ENCODE results near the gene PAEP. TPM values are rescaled to one million over a fixed set of nuclear protein-coding genes. Genes with fewer than 3 reads are reported as not detected.

Gene PAEP
- total and polyA plus RNA-seq, 7 donors: not detected

DNA sequence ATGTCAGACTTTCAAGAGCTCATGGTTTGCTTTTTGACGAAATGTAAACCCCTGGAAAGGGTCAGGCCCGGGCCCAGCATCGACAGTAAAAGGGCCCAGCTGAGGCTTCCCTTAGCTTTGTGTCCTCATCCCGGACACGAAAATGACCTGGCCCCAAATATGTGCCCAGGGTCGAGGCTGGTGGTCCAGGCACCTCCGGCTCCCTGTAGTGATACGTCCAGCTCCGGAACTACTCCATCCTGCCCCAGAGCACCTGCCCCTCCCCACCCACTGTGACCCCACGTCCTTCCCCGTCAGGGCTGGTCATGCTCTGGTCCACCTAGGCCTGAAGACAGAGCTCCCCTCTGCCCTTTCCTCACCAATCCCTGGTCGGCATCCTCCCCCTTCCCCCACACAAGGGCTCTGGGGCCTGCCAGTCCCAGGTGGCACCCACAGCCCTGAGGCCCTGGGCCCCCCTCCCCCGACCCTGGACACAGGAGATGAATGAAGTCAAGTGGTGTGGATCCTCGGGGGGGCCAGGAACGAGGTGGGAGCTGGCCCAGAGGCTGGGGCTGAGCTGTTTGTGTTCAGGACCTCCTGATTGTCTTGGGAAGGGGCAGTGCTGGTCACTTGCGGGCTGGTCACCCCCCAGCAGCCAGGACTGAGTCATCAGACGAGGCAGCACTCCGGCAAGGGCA, 9.4 kb upstream of the PAEP start:
- TF ChIP-seq POLR2A (IDR thresholded peaks at IDR 0.05): no peak
- no peak overlapping the region for H3K4me3 ChIP-seq
- intact Hi-C loops (cut with DNase I): no loop called here
- no peaks in the 10 kb centered on the region for H3K4me1 ChIP-seq
- WGBS, 2 donors: 71 to 79% methylated on average over 18 of the region's 18 CpGs
- no peaks in the 10 kb centered on the region for H3K36me3 ChIP-seq
- no peak overlapping the region for H3K27ac ChIP-seq
- H3K9me3 ChIP-seq: no peaks in the 10 kb centered on the region
- H3K27me3 ChIP-seq: no peaks in the 10 kb centered on the region
- DNase-seq: no peak

DNA sequence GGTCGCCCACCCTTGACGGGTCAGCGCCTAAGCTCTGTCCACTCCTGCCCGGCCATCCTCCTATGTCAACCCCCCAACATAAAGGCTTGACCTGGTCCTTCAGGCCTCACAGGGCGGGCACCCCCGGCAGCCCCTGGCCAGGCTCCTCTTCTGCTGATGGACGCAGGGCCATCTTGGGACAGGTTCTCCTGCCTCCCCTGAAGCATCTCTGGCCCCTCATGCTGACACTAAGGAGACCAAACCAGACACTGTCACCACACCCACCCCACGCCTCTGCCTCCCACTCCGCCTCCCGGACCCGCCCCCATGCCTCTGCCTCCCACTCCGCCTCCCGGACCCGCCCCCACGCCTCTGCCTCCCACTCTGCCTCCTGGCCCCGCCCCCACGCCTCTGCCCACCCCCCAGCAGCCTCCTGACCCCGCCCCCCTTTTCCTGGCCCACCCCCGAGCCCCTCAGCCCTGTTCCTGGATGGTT, 8.8 kb upstream of the PAEP start:
- no peaks in the 10 kb centered on the region for H3K4me1 ChIP-seq
- no peaks in the 10 kb centered on the region for H3K9me3 ChIP-seq
- WGBS, 2 donors: 71 to 86% methylated on average over 19 of the region's 19 CpGs
- intact Hi-C loops (cut with DNase I): no loop called here
- TF ChIP-seq EP300 (IDR thresholded peaks at IDR 0.05) (no peak), POLR2A (IDR thresholded peaks at IDR 0.05) (no peak), POLR2AphosphoS5 (IDR thresholded peaks at IDR 0.05) (no peak)
- TF ChIP-seq, protein P1, sequence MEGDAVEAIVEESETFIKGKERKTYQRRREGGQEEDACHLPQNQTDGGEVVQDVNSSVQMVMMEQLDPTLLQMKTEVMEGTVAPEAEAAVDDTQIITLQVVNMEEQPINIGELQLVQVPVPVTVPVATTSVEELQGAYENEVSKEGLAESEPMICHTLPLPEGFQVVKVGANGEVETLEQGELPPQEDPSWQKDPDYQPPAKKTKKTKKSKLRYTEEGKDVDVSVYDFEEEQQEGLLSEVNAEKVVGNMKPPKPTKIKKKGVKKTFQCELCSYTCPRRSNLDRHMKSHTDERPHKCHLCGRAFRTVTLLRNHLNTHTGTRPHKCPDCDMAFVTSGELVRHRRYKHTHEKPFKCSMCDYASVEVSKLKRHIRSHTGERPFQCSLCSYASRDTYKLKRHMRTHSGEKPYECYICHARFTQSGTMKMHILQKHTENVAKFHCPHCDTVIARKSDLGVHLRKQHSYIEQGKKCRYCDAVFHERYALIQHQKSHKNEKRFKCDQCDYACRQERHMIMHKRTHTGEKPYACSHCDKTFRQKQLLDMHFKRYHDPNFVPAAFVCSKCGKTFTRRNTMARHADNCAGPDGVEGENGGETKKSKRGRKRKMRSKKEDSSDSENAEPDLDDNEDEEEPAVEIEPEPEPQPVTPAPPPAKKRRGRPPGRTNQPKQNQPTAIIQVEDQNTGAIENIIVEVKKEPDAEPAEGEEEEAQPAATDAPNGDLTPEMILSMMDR (IDR thresholded peaks at IDR 0.05): no peak
- no peak overlapping the region for H3K27ac ChIP-seq
- DNase-seq: no peak
- no peaks in the 10 kb centered on the region for H3K27me3 ChIP-seq
- H3K36me3 ChIP-seq: no peaks in the 10 kb centered on the region
- H3K4me3 ChIP-seq: no peak overlapping the region

DNA sequence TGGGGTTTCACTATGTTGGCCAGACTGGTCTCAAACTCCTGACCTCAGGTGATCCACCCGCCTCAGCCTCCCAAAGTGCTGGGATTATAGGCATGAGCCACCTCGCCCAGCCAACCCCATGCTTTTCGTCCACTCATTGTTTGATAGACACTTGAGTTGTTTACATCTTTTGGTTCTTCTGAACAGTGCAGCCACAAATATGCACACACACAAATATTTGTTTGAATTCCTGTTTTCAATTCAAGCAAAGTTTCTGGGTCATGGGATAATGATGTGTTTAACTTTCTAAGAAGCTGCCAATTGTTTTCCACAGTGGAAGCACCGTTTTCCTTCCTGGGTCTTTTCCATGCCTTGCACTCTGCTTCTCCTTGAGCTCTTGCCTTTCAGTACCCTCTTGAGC, 6.8 kb upstream of the PAEP start:
- H3K36me3 ChIP-seq: no peaks in the 10 kb centered on the region
- H3K4me1 ChIP-seq: no peaks in the 10 kb centered on the region
- TF ChIP-seq, protein P1 (IDR thresholded peaks at IDR 0.05): no peak
- no peak for TF ChIP-seq POLR2A (IDR thresholded peaks at IDR 0.05)
- no peak for DNase-seq
- H3K27ac ChIP-seq: no peak overlapping the region
- no peaks in the 10 kb centered on the region for H3K27me3 ChIP-seq
- H3K9me3 ChIP-seq: no peaks in the 10 kb centered on the region
- no peak overlapping the region for H3K4me3 ChIP-seq
- intact Hi-C loops (cut with DNase I): no loop called here
- 53 to 79% methylated on average over 4 of the region's 4 CpGs for WGBS, 2 donors

DNA sequence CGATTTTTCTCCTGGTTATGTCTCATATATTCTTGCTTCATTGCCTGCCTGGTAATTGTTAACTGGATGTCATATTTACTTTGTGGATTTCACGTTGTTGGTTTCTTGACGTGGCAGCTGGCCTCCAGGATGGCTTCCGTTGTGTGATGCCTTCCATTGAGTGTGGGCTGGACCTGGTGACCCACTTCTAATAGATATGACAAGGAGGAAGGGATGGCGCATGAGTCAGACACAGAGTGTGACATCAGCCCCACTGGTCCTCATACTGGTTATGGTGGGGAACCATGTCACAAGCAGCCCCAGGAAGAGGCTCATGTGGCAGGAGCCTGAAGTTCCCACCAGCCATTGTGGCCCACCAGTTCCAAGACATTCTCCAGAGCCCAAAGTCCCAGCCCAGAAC, 6.4 kb upstream of the PAEP start:
- WGBS, 2 donors: 56 to 81% methylated on average over 5 of the region's 5 CpGs
- DNase-seq: no peak

DNA sequence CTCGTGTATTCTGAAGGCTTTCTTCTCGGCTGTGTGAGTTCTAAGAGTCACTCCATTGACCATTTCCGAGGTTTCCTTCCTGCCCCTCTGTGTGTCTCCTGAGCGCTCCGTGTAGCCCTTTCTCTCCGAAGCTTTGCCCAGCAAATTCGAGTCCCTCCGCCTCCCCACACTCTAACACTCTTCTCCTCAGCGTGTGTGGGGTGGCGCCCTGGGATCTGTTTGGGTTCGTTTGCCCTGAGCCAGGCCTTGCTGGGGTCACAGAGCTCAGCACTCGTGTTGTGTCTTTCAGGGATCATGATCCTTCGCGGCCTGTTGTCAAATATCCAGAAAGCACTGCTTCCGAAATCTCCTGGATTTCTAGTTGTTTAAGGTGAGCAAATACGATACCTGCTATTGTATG, 5.6 kb upstream of the PAEP start:
- H3K36me3 ChIP-seq: no peaks in the 10 kb centered on the region
- H3K27me3 ChIP-seq: peaks cover 0 to 2% (median 0%) of the 10 kb centered on the region in 3 donors
- intact Hi-C loops (cut with DNase I): no loop called here
- H3K27ac ChIP-seq: no peak overlapping the region
- no peaks in the 10 kb centered on the region for H3K4me1 ChIP-seq
- TF ChIP-seq, protein P1 (IDR thresholded peaks at IDR 0.05): no peak
- TF ChIP-seq EP300 (IDR thresholded peaks at IDR 0.05) (no peak), POLR2A (IDR thresholded peaks at IDR 0.05) (no peak), POLR2AphosphoS5 (IDR thresholded peaks at IDR 0.05) (no peak)
- no peak overlapping the region for H3K4me3 ChIP-seq
- no peaks in the 10 kb centered on the region for H3K9me3 ChIP-seq
- WGBS, 2 donors: 76 to 81% methylated on average over 16 of the region's 16 CpGs
- DNase-seq: no peak

More for the DNA sequence above, 6.4 kb upstream of the PAEP start:
- Histone ChIP-seq H3K4me3 (no peak overlapping the region), H3K4me1 (no peaks in the 10 kb centered on the region), H3K27me3 (no peaks in the 10 kb centered on the region), H3K36me3 (no peaks in the 10 kb centered on the region), H3K27ac (no peak overlapping the region), H3K9me3 (no peaks in the 10 kb centered on the region)
- TF ChIP-seq, protein P1 (IDR thresholded peaks at IDR 0.05): no peak
- TF ChIP-seq POLR2A (IDR thresholded peaks at IDR 0.05) (no peak), POLR2AphosphoS5 (IDR thresholded peaks at IDR 0.05) (no peak)
- intact Hi-C loops (cut with DNase I): no loop called here
